ENCODE measurements around the gene NEMP2.

DNA sequence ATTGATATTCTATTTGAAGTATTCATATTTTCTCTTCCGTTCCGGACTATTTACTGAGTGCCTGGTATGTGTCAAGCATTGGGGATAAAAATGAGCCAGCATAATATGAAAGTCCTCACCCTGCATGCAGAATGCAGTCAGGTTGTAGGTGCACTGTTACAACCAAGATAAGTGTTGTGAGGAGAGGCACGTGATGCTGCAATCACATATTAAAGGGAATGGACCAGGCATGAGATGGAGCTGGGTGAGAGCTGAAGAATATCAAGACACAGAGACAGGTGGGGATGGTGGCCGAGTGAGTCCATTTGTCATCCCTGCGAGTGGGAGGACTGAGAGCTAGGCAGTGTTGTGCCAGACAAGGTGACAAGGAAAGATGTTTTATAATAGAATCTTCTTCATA lies 74.0 kb downstream of the NEMP2 start:
- TF ChIP-seq, protein P1, sequence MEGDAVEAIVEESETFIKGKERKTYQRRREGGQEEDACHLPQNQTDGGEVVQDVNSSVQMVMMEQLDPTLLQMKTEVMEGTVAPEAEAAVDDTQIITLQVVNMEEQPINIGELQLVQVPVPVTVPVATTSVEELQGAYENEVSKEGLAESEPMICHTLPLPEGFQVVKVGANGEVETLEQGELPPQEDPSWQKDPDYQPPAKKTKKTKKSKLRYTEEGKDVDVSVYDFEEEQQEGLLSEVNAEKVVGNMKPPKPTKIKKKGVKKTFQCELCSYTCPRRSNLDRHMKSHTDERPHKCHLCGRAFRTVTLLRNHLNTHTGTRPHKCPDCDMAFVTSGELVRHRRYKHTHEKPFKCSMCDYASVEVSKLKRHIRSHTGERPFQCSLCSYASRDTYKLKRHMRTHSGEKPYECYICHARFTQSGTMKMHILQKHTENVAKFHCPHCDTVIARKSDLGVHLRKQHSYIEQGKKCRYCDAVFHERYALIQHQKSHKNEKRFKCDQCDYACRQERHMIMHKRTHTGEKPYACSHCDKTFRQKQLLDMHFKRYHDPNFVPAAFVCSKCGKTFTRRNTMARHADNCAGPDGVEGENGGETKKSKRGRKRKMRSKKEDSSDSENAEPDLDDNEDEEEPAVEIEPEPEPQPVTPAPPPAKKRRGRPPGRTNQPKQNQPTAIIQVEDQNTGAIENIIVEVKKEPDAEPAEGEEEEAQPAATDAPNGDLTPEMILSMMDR (IDR thresholded peaks at IDR 0.05; ENCODE audit: poor library complexity), result no peak
- no peak for TF ChIP-seq EZH2 (IDR thresholded peaks at IDR 0.05; ENCODE audit: borderline replicate concordance)
